Right atrium auricular region (tissue), 2 donors: ENCODE results near the gene AATK. TPM values are rescaled to one million over a fixed set of nuclear protein-coding genes. Genes with fewer than 3 reads are reported as not detected.

Experiments used
- DNase-seq: peaks from one replicate; pipeline ENCODE4 v3.0.0-alpha.2; 2019; ENCODE audit warnings: low spot score
- H3K27ac ChIP-seq, 2 donors: fragments of 200-600 bp; sonication (generic); 1 replicate in 1 of 2; 2 replicates in 1 of 2; pipeline ENCODE4 v1.5.1; 2016 to 2019
- H3K27me3 ChIP-seq, 2 donors: fragments of 200-600 bp; sonication (generic); one replicate each; pipeline versions ENCODE4 v1.5.1 to v1.6.0; 2017 to 2019
- H3K36me3 ChIP-seq: fragments of 200-600 bp; sonication (generic); one replicate; pipeline ENCODE4 v1.5.1; 2016
- H3K4me1 ChIP-seq, 2 donors: fragments of 200-600 bp; sonication (generic); one replicate each; pipeline versions ENCODE4 v1.5.1 to v1.6.0; 2017 to 2019
- H3K4me3 ChIP-seq, 2 donors: fragments of 200-600 bp; sonication (generic); 1 replicate in 1 of 2; 2 replicates in 1 of 2; pipeline ENCODE4 v1.5.1; 2017 to 2019; ENCODE audit warnings: mild to moderate bottlenecking in 1 of 2, moderate library complexity in 1 of 2
- H3K9me3 ChIP-seq, 2 donors: fragments of 200-600 bp; sonication (generic); one replicate each; pipeline ENCODE4 v1.5.1; 2019
- total RNA-seq, 2 donors: library from RNA; depleted of rRNA; stranded (reverse); fragments of >200 nt; gene quantifications; one replicate each; pipeline ENCODE4 v1.1.0, GENCODE V29; 2016
- TF ChIP-seq, protein P1 (sequence below), 2 donors: fragments of 200-600 bp; sonication (generic); IDR thresholded peaks; one replicate each; pipeline ENCODE4 v1.5.1; 2019; ENCODE audit warnings: antibody characterized with exemption in 2 of 2

Gene AATK
- total RNA-seq, 2 donors from 2014 or later: 5.4 to 6.5 TPM

DNA sequence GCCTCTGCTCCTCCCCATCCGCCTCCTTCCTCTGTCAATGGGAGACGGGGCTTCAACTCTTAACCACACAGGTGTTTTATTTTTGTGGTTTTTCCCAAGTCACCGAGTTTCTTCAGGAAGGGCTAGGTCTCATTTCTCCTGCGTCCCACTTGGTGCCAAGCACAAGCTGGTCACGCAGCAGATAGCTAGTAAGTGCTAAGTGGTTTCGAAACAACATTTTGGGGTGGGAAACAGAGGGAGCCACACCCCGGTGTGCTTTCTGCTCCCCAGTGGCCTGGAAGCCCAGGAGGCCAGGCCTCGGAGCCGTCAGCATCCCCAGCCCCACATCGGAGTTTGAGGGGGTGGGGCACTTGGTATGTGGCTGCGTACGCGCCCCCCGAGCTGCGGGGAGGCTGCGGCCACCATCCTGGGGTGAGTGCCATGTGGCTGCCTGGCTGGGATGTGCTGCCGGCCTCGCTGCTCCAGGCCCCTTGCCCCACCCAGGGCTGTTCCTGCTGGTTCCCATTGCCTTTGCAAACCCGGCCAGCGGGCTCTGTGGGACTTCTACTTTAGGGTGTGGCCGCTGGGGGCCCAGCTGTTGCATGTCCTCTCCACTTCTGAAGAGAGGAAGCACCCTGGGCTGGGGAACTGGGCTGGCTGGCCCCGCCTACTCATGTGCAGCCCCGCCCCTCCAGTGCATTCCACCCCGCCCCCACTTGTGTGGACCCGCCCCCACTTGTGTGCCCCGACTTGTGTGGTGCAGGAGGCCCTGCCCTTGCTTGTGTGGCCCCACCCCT is 75.5 kb downstream of the AATK start:
- Histone ChIP-seq H3K27ac (no peak overlapping the region), H3K4me1 (peaks cover 0 to 26% of the 10 kb centered on the region in 2 donors), H3K9me3 (no peaks in the 10 kb centered on the region), H3K27me3 (no peaks in the 10 kb centered on the region), H3K4me3 (no peak overlapping the region), H3K36me3 (peaks cover 23% of the 10 kb centered on the region)
- TF ChIP-seq, protein P1, sequence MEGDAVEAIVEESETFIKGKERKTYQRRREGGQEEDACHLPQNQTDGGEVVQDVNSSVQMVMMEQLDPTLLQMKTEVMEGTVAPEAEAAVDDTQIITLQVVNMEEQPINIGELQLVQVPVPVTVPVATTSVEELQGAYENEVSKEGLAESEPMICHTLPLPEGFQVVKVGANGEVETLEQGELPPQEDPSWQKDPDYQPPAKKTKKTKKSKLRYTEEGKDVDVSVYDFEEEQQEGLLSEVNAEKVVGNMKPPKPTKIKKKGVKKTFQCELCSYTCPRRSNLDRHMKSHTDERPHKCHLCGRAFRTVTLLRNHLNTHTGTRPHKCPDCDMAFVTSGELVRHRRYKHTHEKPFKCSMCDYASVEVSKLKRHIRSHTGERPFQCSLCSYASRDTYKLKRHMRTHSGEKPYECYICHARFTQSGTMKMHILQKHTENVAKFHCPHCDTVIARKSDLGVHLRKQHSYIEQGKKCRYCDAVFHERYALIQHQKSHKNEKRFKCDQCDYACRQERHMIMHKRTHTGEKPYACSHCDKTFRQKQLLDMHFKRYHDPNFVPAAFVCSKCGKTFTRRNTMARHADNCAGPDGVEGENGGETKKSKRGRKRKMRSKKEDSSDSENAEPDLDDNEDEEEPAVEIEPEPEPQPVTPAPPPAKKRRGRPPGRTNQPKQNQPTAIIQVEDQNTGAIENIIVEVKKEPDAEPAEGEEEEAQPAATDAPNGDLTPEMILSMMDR (IDR thresholded peaks at IDR 0.05): no peak
- peak; percentile 68 for DNase-seq

- no peaks in the 10 kb centered on the region for H3K27me3 ChIP-seq
- H3K27ac ChIP-seq: no peak overlapping the region
- H3K4me1 ChIP-seq: peaks cover 0 to 46% of the 10 kb centered on the region in 2 donors
- TF ChIP-seq, protein P1 (IDR thresholded peaks at IDR 0.05): no peak
- H3K4me3 ChIP-seq: no peak overlapping the region
- no peaks in the 10 kb centered on the region for H3K9me3 ChIP-seq
- peaks cover 23% of the 10 kb centered on the region for H3K36me3 ChIP-seq
- no peak for DNase-seq
These were observed 79.1 kb downstream of the AATK start for GRCh38 chr17:81086789-81087551.

GRCh38 chr17:81085420-81085911 is 80.6 kb downstream of the AATK start:
- Histone ChIP-seq H3K27me3 (no peaks in the 10 kb centered on the region), H3K4me1 (peaks cover 0 to 58% of the 10 kb centered on the region in 2 donors), H3K27ac (peak overlapping the region in 1 of 2 donors; percentile 91), H3K9me3 (no peaks in the 10 kb centered on the region), H3K36me3 (peaks cover 23% of the 10 kb centered on the region), H3K4me3 (no peak overlapping the region)
- no peak for DNase-seq
- TF ChIP-seq, protein P1 (IDR thresholded peaks at IDR 0.05): no peak

- H3K4me3 ChIP-seq: no peak overlapping the region
- H3K4me1 ChIP-seq: peaks cover 0 to 60% of the 10 kb centered on the region in 2 donors
- H3K36me3 ChIP-seq: peaks cover 23% of the 10 kb centered on the region
- no peak for DNase-seq
- peak overlapping the region; percentile 85 to 91 for H3K27ac ChIP-seq
- H3K27me3 ChIP-seq: no peaks in the 10 kb centered on the region
- TF ChIP-seq, protein P1 (IDR thresholded peaks at IDR 0.05): no peak
- no peaks in the 10 kb centered on the region for H3K9me3 ChIP-seq
These were observed 81.2 kb downstream of the AATK start for GRCh38 chr17:81084680-81085419.

DNA sequence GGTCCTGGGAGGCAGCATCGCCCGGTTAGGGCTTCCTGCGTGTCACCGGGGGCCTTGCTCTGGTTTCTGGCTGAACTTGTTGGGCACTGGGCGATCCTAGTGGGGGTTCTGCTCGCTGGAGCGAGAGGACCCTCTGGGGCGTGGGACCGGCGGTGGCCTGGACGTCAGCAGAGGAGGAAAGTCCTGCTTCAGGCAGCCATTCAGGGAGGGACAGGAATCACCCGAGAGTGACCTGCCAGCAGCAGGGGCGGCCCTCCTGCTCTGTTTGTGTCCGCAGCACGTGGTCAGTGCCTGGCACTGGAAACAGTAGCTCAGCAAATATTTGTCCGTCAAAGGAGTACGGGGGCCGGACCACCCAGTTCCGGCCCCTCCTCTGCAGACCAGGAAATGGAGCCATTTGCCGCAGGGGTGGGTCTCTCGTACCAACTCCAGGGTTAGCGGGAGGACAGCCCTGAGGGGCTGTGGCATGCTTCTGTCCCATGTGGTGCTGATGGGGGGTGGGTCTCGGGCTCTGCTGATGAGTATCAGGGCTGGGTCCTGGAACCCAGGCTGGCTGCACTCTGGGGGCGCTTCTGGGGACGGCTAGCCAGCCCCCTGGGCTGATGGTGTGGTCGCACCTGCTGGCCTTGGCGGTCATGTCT is 82.8 kb downstream of the AATK start:
- H3K27ac ChIP-seq: peak overlapping the region; percentile 85 to 91
- no peaks in the 10 kb centered on the region for H3K27me3 ChIP-seq
- peaks cover 0 to 61% of the 10 kb centered on the region in 2 donors for H3K4me1 ChIP-seq
- no peak overlapping the region for H3K4me3 ChIP-seq
- H3K9me3 ChIP-seq: no peaks in the 10 kb centered on the region
- H3K36me3 ChIP-seq: peaks cover 20% of the 10 kb centered on the region
- TF ChIP-seq, protein P1 (IDR thresholded peaks at IDR 0.05): no peak
- DNase-seq: no peak
